ENCODE data around the gene TLX2.

GRCh38 chr2:74534411-74534810 lies 20.2 kb downstream of the TLX2 start:
- TF ChIP-seq CTCF (IDR thresholded peaks at IDR 0.05) (no peak), REST (IDR thresholded peaks at IDR 0.05; ENCODE audit: insufficient read depth in 1 of 2, low read depth in 2 of 2, low read length in 1 of 2) (no peak), SIN3A (IDR thresholded peaks at IDR 0.05; ENCODE audit: borderline replicate concordance, insufficient read depth, low read depth, low read length) (no peak), POLR2AphosphoS5 (IDR thresholded peaks at IDR 0.05; ENCODE audit: low read depth, low read length) (no peak)

All from Panc1 (cell line).